ENCODE measurements around the gene TMEM63A.

The TMEM63A gene

DNA sequence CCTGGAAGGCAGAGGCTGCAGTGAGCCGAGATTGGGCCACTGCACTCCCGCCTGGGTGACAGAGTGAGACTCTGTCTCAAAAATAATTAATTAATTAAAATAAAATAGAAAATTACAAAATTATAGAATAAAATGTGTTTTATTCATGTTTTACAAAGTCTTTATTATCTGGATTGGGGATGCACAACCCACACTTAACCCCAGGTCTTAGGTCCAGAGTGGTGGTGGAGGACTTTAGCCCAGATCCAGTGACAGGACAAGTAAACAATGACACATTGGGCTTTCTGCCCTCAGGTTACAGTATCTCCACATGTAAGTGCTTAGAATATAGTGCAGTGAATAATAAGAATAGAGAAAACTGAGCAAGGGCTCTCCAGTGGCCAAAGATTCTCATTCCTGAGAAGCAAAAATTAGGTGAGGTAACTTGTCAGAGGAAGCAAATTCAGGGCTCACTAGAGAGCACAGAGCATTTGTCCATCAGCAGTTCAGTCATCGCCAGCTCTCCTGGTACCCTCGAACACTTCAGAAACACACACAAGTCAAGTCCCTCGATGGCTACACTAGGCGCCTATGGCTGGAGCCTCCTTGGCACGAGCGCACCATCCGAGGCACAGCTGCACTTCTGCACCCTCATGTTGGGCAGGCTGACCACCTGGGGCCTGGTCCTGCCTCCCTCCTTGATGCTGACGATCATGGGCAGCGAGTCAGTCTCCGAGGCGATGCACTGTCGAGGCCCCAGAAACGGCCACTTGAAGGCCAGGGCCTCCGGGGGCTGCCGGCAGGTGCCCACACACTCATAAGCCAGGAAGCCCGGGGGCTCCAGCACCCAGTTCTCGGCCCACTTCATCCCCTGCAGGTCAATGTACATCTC lies 4.2 kb upstream of the TMEM63A start:
- no peak for DNase-seq (ENCODE audit: low read depth in 2 of 2)

DNA sequence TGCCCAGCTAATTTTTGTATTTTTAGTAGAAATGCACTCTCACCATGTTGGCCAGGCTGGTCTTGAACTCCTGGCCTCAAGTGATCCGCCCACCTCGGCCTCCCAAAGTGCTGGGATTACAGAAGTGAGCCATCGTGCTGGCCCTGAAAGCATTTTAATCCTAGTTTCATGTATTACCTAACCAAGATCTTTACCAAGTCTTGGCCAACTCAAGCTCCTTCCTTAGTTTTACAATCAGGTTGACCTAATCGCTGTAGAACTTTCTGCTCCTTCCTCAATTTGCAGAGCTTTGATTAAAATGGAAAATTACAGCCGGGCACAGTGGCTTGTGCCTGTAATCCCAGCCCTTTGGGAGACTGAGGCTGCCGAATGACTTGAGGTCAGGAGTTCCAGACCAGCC lies 3.2 kb upstream of the TMEM63A start:
- no peak for DNase-seq (ENCODE audit: low read depth in 2 of 2)

DNA sequence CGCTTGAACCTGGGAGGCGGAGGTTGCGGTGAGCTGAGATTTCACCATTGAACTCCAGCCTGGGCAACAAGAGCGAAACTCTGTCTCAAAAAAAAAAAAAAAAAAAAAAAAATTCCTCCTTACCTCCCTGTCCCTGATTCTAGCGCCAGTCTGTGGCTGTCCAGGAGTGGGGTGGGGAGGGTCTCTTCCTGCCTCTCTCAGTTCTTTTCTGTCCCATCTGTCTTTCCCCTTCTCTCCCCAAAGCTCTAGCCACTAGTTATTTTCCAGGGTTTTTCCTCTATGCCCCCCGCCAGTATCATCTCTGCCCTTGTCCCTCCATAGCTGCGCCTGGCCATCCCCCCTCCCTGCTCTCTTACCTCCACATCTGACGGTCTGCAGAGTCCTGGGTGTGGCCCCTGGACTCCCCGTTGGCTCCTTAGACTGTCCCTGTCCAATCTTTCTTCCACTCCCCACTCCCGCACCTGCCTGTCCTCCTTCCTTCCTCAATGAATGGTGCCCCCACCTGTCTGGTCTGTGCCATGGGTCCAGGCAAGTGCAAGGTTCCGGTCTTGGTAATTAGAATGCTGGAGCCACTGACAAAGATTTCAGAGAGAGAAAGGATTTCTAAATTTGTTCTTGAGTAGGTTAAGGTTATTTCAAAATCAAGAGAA lies 1.6 kb upstream of the TMEM63A start:
- DNase-seq (ENCODE audit: low read depth in 2 of 2), result no peak

DNA sequence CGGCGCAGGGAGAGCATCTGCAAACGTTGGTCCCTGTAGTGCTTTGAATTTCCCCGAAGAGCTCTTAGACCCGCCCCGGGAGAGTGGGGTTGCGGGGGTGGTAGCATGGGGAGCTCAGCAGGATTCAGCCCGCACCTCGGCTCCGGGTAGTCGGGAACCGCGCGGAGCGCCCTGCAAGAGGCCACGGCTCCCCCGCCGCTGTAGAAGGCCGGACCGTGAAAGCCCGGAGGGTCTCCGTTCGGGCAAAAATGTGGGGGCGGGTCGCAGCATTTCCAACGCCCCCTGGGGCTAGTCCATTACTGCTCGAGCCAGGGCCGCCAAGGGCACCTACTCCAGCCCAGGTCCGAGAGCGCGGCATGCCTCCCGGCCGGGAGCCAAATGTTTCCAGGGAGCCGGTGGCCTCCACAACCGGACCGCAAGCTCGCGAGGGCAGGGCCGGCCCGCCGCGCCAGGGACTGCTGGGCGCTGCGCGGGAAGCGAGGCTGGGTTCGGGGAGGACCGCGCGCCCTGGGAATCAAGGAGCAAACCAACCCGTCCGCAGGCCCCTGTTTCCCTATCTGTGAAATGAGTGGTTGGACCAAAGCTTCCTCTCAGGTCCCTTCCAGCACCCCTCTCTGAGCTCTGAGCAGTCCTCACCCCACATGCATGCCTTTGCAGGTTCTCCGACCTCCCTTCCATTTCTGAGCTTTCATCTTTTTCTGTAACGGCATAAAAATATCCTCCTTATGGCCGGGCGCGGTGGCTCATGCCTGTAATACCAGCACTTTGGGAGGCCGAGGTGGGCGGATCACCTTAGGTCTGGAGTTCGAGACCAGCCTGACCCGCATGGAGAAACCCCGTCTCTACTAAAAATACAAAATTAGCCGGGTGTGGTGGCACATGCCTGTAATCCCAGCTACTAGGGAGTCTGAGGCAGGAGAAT lies 775 bp upstream of the TMEM63A start:
- DNase-seq (ENCODE audit: low read depth in 2 of 2), result no peak

DNA sequence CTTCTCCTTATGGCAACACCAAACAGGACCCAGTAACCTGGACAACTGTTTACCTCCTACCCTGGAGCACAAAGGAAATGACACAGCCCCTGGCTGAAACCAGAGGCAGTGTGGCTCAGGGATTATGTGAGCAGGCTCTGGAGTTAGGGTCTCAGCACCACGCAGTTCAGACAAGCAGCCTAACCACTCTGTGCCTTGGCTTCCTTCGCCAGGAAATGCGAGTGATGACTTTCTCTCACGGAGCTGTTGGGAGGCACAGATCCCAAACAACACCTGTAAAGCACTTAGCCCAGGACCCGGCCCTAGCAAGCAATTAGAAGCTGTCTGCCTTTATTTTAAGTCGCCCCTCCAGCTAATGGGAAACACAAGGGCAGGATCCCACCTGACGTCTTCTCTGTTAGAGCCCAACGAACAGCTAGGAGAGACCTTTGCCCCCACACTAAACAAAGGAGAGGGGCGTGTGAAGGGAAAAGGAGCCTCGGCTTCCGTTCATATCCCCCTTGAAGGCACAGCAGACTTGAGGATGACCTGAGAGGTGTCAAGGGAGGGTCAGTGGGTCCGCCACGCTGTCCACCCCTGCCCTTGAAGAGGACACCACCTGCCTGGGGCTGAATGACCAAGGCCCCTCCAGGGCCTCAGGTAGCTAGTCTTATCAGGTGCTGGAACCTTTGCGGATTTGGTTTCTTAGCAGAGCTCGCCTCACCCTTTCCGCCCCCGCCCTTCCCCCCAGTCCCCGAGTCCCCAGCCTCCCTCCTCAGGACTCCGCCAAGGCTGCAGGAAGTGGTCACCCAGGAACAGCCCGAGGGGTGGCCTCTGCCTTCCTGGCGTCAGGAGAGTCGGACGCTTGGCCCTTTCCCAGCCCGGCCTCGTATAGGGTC lies 860 bp downstream of the TMEM63A start:
- peak in 1 of 2 donors; percentile 20 for DNase-seq (ENCODE audit: low read depth in 2 of 2)

DNA sequence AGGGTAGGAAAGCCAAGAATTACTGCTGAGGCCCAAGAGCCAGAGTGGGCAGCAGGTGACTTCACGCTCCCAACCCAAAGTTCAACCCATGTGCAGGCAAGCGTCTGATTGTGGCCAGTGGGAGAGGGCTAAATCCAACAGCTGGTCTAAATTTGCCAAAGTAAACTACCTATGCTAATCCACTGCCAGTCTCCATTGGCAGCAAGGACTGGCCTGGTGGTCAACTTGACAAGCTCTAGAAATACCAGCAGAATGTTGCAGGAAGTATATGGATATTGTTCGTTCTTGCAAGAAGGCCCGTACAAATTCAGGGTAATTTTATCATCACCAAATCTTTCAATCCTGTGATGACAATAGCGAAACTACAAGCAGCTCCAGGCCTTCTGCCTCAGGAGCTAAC lies 1.5 kb downstream of the TMEM63A start:
- DNase-seq (ENCODE audit: low read depth in 2 of 2), result no peak

DNA sequence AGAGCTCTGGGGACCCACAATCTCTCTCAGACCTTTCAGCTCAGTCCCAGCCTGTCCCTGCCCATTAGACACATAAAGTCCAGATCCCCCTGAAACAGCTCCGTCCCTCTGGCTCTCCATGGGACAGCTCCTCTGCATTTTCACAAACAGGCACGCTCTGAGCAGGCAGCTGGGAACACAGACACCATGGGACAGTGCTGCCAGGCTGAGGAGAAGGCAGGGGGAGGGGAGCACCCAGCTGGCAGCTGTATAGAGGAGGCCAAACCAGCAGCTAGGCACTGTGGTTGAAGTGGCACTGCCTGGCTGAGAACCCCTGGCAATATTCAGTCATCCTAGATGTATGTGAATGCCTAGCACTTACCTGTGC lies 2.0 kb downstream of the TMEM63A start:
- no peak for DNase-seq (ENCODE audit: low read depth in 2 of 2)

DNA sequence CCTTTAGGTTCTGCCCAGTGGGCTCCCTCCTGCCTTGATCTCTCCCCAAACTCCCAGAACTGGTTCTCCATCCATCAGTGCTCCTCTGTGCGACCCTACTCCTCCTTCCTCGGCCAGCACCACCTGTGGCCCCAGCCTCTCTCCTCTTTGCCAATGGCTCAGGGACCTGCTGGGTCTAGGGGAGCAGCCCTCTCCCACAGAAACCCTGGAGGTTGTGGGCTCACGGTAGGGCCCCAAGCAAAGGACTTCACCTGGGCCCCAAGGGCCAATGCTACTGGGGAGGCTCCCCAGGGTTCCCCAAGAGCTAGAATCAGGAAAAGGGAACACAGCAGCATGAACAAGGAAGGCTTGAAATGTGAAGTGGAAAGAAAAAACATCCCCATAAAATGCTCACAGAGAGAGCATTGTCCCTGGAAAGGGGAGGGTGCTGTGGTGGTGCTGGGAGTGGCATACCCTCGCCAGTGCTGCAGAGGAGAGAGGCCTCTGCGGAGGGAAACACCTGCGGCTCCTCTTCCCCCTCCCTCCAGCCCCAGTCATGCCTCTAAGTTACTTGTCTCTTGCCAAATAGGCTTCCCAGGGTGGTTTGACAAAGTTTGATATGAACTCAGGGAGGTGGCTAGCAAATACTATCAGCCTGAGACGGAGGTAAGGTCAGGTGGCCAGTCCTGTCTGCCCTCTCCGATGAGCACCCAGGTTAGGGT lies 2.5 kb downstream of the TMEM63A start:
- DNase-seq (ENCODE audit: low read depth in 2 of 2), result no peak

DNA sequence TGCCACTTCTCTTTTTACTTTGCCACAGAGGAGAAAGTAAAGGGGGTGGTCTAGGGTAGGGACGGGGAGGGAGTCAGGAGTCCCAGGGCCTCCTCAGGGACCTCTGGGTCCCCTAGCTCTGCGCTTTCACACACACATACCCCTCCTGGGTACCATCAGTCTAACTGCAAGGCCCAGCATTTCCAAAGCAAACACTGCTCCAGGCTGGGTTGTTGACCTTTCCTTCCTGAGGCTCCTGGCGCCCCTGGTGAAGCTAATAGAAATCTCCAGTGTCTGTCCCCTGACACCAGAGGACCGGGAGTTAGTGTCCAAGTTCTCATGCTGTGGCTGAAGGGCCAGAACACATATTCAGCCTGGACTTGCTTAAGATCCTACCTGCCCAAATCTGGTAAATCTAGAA lies 3.9 kb downstream of the TMEM63A start:
- no peak for DNase-seq (ENCODE audit: low read depth in 2 of 2)

DNA sequence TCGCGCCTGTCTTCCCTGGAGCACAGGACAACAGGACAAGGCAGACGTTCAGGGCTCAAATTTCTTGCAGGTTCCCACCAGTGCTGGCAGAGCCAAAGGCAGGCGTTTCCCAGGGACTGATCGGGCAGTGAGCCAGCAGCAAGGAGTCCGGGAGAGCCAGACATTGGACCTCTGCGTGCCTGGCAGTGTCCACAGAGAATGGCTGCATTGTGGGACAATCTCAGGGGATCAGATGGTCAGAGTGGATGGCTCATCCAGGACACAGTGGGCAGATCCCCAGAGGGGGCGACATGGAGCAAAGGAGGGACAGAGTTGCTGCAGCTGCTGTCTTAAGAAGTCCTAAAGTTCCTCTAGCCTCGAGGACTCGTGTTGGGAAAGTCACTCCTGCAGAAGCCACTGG lies 4.6 kb downstream of the TMEM63A start:
- no peak for DNase-seq (ENCODE audit: low read depth in 2 of 2)

DNA sequence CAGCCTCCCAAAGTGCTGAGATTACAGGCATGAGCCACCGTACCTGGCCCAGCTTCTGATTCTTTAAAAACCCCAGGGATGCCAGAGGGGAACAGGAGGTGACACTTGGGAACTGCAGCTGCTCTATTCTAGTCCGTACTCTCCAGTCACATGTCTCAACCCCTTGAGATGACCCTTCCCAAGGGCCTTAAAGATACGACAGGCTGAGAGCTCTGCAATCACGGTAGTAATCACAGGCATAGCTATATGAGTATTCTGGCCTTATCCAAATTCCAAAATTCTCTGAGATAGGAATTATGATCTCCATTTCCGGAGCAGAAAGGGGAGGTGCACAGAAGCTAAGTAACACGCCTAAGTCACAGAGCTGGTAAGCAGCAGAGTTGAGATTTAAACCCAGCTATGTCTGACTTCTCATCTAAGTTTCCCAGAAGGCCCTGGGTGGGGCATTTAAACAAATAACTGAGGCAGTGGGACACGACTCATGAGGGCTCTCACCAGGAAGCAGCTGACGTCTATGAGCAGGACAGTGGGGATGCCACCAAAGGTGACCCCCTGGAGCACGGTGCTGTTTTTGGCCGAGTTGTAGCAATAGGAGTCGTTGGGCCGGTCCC lies 5.2 kb downstream of the TMEM63A start:
- DNase-seq (ENCODE audit: low read depth in 2 of 2), result no peak

DNA sequence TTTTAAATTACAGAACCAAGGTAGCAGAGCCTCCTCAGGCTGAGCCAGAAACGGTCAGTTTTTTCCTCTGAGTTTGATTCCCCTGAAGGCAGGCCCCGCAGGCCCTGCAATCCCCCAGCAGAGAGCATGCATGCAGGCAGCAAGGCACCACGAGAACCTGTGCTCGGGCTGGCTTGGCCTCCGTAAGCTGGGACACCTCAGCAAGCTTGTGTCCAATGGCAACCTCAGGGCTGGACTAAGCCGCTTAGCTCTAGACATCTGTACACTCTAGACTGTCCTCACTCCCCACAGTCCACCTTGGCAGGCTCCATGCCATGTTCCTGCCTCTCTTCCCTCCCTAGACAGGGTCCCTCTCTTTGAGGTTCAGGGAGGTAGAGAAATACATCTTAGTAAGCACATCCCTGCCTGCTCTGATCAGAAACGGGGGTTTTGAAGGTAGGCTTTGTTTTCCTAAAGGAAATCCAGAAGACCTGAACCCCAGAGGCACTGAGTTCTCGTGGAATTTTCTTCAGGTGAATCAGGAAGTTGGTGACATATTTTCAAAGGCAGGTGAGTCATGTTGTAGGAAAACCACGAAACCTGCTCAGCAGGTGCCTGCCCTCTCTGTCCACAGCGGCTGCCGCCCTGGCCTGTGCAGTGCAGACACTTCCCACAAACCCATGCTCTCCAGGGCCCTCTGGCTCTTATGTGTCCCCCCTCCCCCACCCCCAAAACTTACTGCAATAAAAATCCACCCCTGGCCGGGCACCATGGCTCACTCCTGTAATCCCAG lies 7.0 kb downstream of the TMEM63A start:
- no peak for DNase-seq (ENCODE audit: low read depth in 2 of 2)

DNA sequence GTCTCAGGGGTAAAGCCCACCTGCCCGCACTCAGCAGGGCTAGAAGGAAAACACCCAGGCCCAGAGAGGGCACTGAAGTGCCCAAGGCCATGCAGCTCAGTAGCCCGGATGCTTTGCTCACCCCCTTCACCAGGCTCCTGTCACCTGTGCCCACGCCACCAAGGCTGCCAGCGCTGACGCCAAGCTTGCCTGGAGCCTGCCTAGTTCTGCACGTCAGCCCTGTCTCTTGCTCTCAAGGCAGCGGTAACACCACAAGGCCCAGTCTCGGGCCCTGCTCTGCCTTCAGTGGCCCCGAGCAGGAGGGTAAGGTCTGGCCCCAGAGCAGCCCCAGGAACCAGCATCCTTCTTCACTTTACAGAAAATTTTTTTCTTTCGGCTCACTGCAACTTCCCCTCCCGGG lies 7.7 kb downstream of the TMEM63A start:
- DNase-seq (ENCODE audit: low read depth in 2 of 2), result no peak

DNA sequence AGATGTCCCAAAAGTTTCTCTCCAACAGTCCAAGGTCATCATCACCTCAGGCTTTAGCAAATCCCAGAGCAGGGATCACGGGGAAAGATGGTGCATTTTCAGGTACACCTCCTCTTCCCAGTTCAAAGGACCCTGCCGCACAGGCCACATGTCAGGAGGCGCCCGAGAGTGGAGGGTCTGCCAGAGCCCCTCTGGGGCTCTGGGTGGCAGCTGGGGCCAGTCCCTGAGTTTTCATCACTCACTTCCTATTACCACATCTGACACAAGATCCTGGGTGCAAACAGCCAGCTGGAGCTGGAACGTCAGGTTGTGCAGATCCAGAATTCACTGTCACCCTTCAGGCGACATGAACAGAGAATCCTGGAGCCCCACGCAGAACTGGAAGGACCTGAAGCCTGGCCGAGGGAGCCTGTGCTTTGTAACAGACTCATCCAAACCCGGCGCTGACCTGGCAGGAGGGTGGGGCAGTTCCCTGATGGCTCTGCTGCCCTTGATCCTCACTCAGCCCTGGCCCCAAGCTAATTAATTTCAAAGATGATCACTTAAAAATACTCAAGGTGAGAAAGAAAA lies 8.8 kb downstream of the TMEM63A start:
- no peak for DNase-seq (ENCODE audit: low read depth in 2 of 2)

DNA sequence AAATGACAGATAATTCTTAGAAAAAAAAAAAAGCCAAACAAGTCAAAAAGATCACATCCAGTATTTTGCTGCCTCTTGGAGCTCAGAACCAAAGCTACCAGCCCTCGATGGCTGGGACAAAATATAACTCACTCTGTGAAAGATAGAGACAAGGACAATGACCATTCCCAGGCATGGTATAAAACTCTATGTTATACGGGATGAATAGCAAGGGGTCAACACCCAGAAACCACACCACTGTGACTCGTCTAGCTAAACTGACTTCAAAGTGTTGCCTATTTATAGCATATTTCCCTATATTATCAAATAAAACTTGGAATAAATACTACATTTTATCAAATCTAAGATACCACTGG lies 10.1 kb downstream of the TMEM63A start:
- DNase-seq (ENCODE audit: low read depth in 2 of 2), result no peak

DNA sequence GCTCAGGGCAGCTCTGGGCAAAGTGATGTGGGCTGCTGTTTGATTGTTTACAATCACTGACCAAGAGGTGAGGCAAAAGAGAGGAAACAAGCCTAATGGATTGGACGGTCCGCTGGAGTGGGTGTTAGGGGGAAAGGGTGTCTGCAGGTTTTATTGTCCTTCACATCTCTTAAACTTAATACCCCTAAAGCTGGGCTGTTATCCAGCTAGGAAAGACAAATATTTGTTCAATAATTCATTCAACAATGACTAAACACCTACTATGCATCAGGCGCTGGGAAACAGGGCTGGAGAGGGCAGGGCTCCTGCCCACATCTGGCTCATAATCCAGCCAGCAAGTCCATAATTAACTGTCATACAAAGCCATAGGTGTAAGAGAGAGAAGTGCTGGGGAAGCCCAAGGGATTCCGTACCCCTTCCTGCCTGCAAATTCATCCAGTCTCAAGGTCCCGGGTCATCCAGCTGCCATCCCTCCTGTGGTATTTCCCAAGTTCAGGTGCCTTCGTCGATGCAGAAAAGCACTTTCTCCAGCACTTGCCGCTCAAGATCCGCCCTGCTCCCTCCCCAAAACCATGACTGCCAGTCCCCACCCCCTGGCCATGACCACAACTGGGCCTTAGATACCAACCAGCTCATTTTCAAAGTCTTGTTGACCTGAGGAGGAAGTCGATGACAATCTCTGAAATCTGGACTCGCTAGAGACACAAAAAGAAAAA lies 10.7 kb downstream of the TMEM63A start:
- no peak for DNase-seq (ENCODE audit: low read depth in 2 of 2)

DNA sequence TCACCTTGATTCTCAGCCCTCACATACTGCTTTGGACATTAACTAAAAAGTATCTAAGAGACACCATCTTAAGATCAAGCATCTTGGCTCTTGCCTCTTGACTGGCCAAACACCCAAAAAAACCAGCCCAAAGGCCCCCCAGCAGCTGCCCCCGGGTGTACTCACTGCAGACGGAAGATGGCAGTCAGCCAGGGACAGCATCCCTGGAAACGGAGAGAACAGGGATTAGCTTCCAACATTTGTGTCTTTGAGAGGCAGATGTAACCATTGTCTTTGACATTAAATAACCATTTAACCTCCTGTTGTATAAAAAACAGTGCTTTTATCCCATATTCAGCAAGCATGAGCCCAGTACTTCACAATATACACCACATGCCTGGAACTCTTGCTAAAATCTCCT lies 11.3 kb downstream of the TMEM63A start:
- DNase-seq (ENCODE audit: low read depth in 2 of 2), result no peak

DNA sequence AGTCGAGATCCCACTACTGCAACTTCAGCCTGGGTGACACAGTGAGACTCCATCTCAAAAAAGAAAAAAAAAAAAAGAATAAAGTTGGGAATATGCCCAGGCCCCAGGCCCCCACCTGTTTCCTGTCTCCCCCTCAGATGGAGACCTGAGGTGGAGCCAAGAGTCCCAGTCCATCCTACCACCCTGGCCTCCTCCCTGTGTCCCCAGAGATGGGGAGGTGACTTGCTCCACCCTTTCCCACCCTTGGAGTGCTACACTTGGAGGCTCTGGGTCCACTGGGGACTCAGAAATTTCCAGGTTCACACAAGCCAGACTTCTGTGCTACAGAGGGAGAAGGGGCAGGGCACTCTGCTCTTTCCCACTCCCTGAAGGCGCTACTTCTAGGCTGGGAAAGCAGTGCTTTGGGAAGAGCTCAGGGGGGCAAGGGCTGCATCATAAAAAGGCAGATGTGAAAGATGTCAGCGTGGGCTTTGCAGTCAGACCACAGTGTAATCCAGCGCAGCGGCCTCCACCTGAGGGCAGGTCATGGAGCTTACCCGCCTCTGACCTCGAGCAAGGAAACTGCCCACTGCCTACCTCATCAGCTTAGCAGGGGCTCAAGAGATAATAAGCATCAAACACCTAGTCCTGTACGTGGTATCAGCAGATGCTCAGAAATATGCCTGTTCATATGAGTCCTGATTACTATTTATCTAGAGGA lies 13.4 kb downstream of the TMEM63A start:
- no peak for DNase-seq (ENCODE audit: low read depth in 2 of 2)
